CD4-positive, CD25-positive, alpha-beta regulatory T cell (primary cell): ENCODE measurements around the gene RBFOX2. TPM values are rescaled to one million over a fixed set of nuclear protein-coding genes. Genes with fewer than 3 reads are reported as not detected.
"Not testable (repeated sequence)": the region's sequence is repeated elsewhere in the genome, so short reads cannot be mapped to it uniquely, and the experiment has no call there.

Experiments used
- ATAC-seq, 2 donors: fragments of 150-1000 bp; cut with Tn5 transposase; one replicate each; pipeline ENCODE4 v1.10.0; 2021; ENCODE audit warnings: low read depth in 2 of 2, moderate number of reproducible peaks in 2 of 2, moderate library complexity in 1 of 2
- DNase-seq, 3 donors: peaks; one replicate each; pipeline versions ENCODE4 v3.0.0 to v3.0.0-alpha.2; 2012 to 2022; ENCODE audit warnings: mixed read lengths in 1 of 3
- H3K27ac ChIP-seq: one replicate; pipeline ENCODE4 v1.7.0; 2013; ENCODE audit warnings: mild to moderate bottlenecking, low read length; ENCODE audit not compliant: insufficient read depth, poor library complexity, severe bottlenecking
- H3K27me3 ChIP-seq: one replicate; pipeline ENCODE4 v1.7.0; 2013; ENCODE audit warnings: low read length; ENCODE audit not compliant: control insufficient read depth, insufficient read depth
- H3K36me3 ChIP-seq: one replicate; pipeline ENCODE4 v1.7.0; 2013; ENCODE audit warnings: mild to moderate bottlenecking, low read length, moderate library complexity; ENCODE audit not compliant: control insufficient read depth, insufficient read depth
- H3K4me1 ChIP-seq: 2 replicates; pipeline ENCODE4 v1.7.0; 2013; ENCODE audit warnings: mild to moderate bottlenecking, low read length; ENCODE audit not compliant: insufficient read depth, control insufficient read depth, poor library complexity, severe bottlenecking
- H3K4me3 ChIP-seq: one replicate; pipeline ENCODE4 v1.7.0; 2013; ENCODE audit warnings: low read depth, mild to moderate bottlenecking, low read length, moderate library complexity
- H3K9me3 ChIP-seq, 2 experiments: 1 replicate in 1 of 2; 2 replicates in 1 of 2; pipeline ENCODE4 v1.7.0; 2013; ENCODE audit warnings: low read length in 2 of 2, mild to moderate bottlenecking in 1 of 2, moderate library complexity in 1 of 2; ENCODE audit not compliant: control insufficient read depth in 2 of 2
- H3K27ac Mint-ChIP-seq, 3 donors: one replicate each; pipeline ENCODE4 v1.8.0; 2020 to 2022; ENCODE audit warnings: mild to moderate bottlenecking in 3 of 3, mixed read lengths in 3 of 3, moderate library complexity in 2 of 3
- H3K27me3 Mint-ChIP-seq: one replicate; pipeline ENCODE4 v1.8.0; 2022; ENCODE audit warnings: mild to moderate bottlenecking, mixed read lengths
- H3K36me3 Mint-ChIP-seq: one replicate; pipeline ENCODE4 v1.8.0; 2020; ENCODE audit warnings: mixed read lengths
- H3K4me1 Mint-ChIP-seq, 4 donors: one replicate each; pipeline ENCODE4 v1.8.0; 2020 to 2022; ENCODE audit warnings: mixed read lengths in 4 of 4, mild to moderate bottlenecking in 1 of 4
- H3K4me3 Mint-ChIP-seq, 4 donors: one replicate each; pipeline ENCODE4 v1.8.0; 2020 to 2022; ENCODE audit warnings: mild to moderate bottlenecking in 4 of 4, mixed read lengths in 4 of 4, moderate library complexity in 3 of 4
- H3K9me3 Mint-ChIP-seq, 7 donors: one replicate each; pipeline ENCODE4 v1.8.0; 2020 to 2022; ENCODE audit warnings: mixed read lengths in 7 of 7, mild to moderate bottlenecking in 3 of 7, moderate library complexity in 2 of 7
- polyA plus RNA-seq, 4 donors: library from polyadenylated mRNA; unstranded; fragments of 300-500 nt; fragmentation: Illumina TruSeq; gene quantifications; one replicate each; pipeline ENCODE4 v1.2.3, GENCODE V29; 2021
- total RNA-seq: library from RNA; stranded (reverse); gene quantifications from one replicate; pipeline ENCODE4 v1.2.3, GENCODE V29; 2022

Gene RBFOX2
- total and polyA plus RNA-seq, 5 donors from 2014 or later, result 0.25 to 0.52 TPM; not detected in 3

DNA sequence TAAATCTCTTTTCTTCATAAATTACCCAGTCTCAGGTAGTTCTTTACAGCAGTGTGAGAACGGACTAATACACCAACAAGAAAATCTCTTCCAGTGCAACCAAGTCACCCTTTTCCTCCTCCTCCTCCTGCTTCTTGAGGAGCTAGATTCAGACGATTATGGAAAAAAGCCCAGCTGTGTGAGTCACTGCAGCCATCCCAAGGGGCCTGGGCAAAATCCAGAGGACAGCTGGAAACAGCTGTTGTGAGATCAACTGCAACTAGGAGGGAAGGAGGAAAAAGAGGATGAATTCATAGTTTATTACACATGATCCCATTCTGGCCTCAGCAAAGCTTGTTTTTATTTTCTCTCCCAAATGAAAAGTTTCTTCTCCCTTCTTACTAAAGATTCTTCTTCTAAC is 32.9 kb downstream of the RBFOX2 start:
- Histone ChIP-seq H3K4me3 (no peak overlapping the region), H3K27ac (no peak overlapping the region), H3K36me3 (no peaks in the 10 kb centered on the region), H3K9me3 (no peaks in the 10 kb centered on the region), H3K4me1 (no peaks in the 10 kb centered on the region), H3K27me3 (peaks cover 5% of the 10 kb centered on the region)
- Mint-ChIP-seq H3K27ac (no peak overlapping the region), H3K4me3 (no peak overlapping the region), H3K9me3 (peaks cover 0 to 2% (median 0%) of the 10 kb centered on the region in 7 donors), H3K4me1 (no peaks in the 10 kb centered on the region), H3K27me3 (peaks cover 20% of the 10 kb centered on the region), H3K36me3 (no peaks in the 10 kb centered on the region)
- DNase-seq (no peak), ATAC-seq (no peak)

- Histone ChIP-seq H3K36me3 (no peaks in the 10 kb centered on the region), H3K9me3 (no peaks in the 10 kb centered on the region), H3K4me1 (no peaks in the 10 kb centered on the region), H3K4me3 (no peak overlapping the region), H3K27ac (no peak overlapping the region), H3K27me3 (peaks cover 5% of the 10 kb centered on the region)
- ATAC-seq (no peak), DNase-seq (no peak)
- no peaks in the 10 kb centered on the region for H3K36me3 Mint-ChIP-seq
- H3K9me3 Mint-ChIP-seq, result peaks cover 0 to 2% (median 0%) of the 10 kb centered on the region in 7 donors
- peaks cover 20% of the 10 kb centered on the region for H3K27me3 Mint-ChIP-seq
- no peak overlapping the region for H3K4me3 Mint-ChIP-seq
- H3K4me1 Mint-ChIP-seq, result no peaks in the 10 kb centered on the region
- H3K27ac Mint-ChIP-seq, result no peak overlapping the region
These were observed 33.3 kb downstream of the RBFOX2 start for GRCh38 chr22:35995348-35995747.

- not testable (repeated sequence) for H3K27ac ChIP-seq, H3K36me3 ChIP-seq, ATAC-seq
These were observed 34.9 kb downstream of the RBFOX2 start for GRCh38 chr22:35993727-35994126.

GRCh38 chr22:35993048-35993714 is 35.4 kb downstream of the RBFOX2 start:
- Mint-ChIP-seq H3K27me3 (peaks cover 12% of the 10 kb centered on the region), H3K4me3 (no peak overlapping the region), H3K27ac (no peak overlapping the region), H3K4me1 (no peaks in the 10 kb centered on the region), H3K36me3 (no peaks in the 10 kb centered on the region), H3K9me3 (peaks cover 0 to 2% (median 0%) of the 10 kb centered on the region in 7 donors)
- Histone ChIP-seq H3K4me3 (no peak overlapping the region), H3K4me1 (no peaks in the 10 kb centered on the region), H3K9me3 (no peaks in the 10 kb centered on the region), H3K27ac (no peak overlapping the region), H3K36me3 (no peaks in the 10 kb centered on the region), H3K27me3 (peaks cover 6% of the 10 kb centered on the region)
- no peak for DNase-seq
- ATAC-seq, result no peak

More at GRCh38 chr22:35993727-35994126, 34.9 kb downstream of the RBFOX2 start:
- H3K9me3 ChIP-seq, H3K4me1 Mint-ChIP-seq, H3K4me3 Mint-ChIP-seq, H3K4me1 ChIP-seq, H3K4me3 ChIP-seq, H3K36me3 Mint-ChIP-seq, H3K27me3 ChIP-seq, DNase-seq, H3K27ac Mint-ChIP-seq, H3K9me3 Mint-ChIP-seq: not testable (repeated sequence)
- H3K27me3 Mint-ChIP-seq, result peaks cover 16% of the 10 kb centered on the region

DNA sequence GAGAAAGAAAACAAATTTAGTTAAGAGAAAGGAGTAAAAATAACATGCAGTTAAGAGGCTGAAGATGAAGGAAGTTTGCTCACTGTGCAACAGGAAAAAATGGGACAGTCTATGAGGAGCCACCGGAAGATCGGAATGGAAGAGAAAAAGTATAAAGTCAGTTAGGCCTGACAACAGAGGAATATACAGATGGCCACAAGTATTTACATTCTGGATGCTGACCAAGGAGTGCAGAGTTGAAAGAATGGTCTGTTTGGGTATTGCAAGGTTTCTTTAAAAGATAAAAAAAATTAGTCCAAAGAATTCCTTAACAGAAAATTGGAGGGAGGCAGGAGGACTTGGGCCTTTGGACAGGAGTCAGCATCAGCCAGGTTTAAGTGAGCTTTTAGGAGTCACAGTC is 37.5 kb downstream of the RBFOX2 start:
- no peak for DNase-seq
- Mint-ChIP-seq H3K9me3 (no peaks in the 10 kb centered on the region), H3K27me3 (peaks cover 12% of the 10 kb centered on the region), H3K27ac (no peak overlapping the region), H3K4me3 (no peak overlapping the region), H3K36me3 (no peaks in the 10 kb centered on the region), H3K4me1 (no peaks in the 10 kb centered on the region)
- H3K4me1 ChIP-seq, result no peaks in the 10 kb centered on the region
- no peak overlapping the region for H3K4me3 ChIP-seq
- ATAC-seq, result no peak
- no peaks in the 10 kb centered on the region for H3K36me3 ChIP-seq
- H3K9me3 ChIP-seq, result no peaks in the 10 kb centered on the region
- H3K27me3 ChIP-seq, result peaks cover 5% of the 10 kb centered on the region
- H3K27ac ChIP-seq, result no peak overlapping the region

- Mint-ChIP-seq H3K4me3 (no peak overlapping the region), H3K27ac (no peak overlapping the region), H3K4me1 (no peaks in the 10 kb centered on the region), H3K27me3 (peaks cover 36% of the 10 kb centered on the region), H3K9me3 (no peaks in the 10 kb centered on the region), H3K36me3 (no peaks in the 10 kb centered on the region)
- no peak for ATAC-seq
- no peak for DNase-seq
- Histone ChIP-seq H3K27me3 (peaks cover 8% of the 10 kb centered on the region), H3K9me3 (no peaks in the 10 kb centered on the region), H3K4me1 (no peaks in the 10 kb centered on the region), H3K27ac (no peak overlapping the region), H3K4me3 (no peak overlapping the region), H3K36me3 (no peaks in the 10 kb centered on the region)
These were observed 40.6 kb downstream of the RBFOX2 start for GRCh38 chr22:35988030-35988429.

GRCh38 chr22:35987487-35987886 is 41.1 kb downstream of the RBFOX2 start:
- no peak overlapping the region for H3K4me3 ChIP-seq
- H3K4me1 Mint-ChIP-seq, result no peaks in the 10 kb centered on the region
- no peaks in the 10 kb centered on the region for H3K9me3 ChIP-seq
- no peak overlapping the region for H3K27ac Mint-ChIP-seq
- no peak for DNase-seq
- H3K4me3 Mint-ChIP-seq, result no peak overlapping the region
- H3K36me3 ChIP-seq, result no peaks in the 10 kb centered on the region
- peaks cover 8% of the 10 kb centered on the region for H3K27me3 ChIP-seq
- no peaks in the 10 kb centered on the region for H3K36me3 Mint-ChIP-seq
- H3K27ac ChIP-seq, result no peak overlapping the region
- H3K4me1 ChIP-seq, result no peaks in the 10 kb centered on the region
- ATAC-seq, result no peak
- no peaks in the 10 kb centered on the region for H3K9me3 Mint-ChIP-seq
- peaks cover 36% of the 10 kb centered on the region for H3K27me3 Mint-ChIP-seq

- no peaks in the 10 kb centered on the region for H3K9me3 Mint-ChIP-seq
- no peaks in the 10 kb centered on the region for H3K36me3 Mint-ChIP-seq
- Histone ChIP-seq H3K36me3 (no peaks in the 10 kb centered on the region), H3K9me3 (no peaks in the 10 kb centered on the region), H3K27ac (no peak overlapping the region), H3K4me1 (no peaks in the 10 kb centered on the region), H3K27me3 (peaks cover 8% of the 10 kb centered on the region), H3K4me3 (no peak overlapping the region)
- H3K27ac Mint-ChIP-seq, result no peak overlapping the region
- DNase-seq (no peak), ATAC-seq (no peak)
- peaks cover 38% of the 10 kb centered on the region for H3K27me3 Mint-ChIP-seq
- H3K4me3 Mint-ChIP-seq, result no peak overlapping the region
- no peaks in the 10 kb centered on the region for H3K4me1 Mint-ChIP-seq
These were observed 42.5 kb downstream of the RBFOX2 start for GRCh38 chr22:35986088-35986487.
